Measurements from ENCODE around the gene EBF3. TPM values are rescaled to one million over a fixed set of nuclear protein-coding genes. Genes with fewer than 3 reads are reported as not detected.

EBF3 gene
- total and polyA plus RNA-seq, 2 experiments from 2014 or later: 0.27 to 0.49 TPM

GRCh38 chr10:129897871-129898626 is 66.0 kb downstream of the EBF3 start:
- TF ChIP-seq ZNF114 (CRISPR knock-in tag; IDR thresholded peaks at IDR 0.05) (no peak), ETS1 (IDR thresholded peaks at IDR 0.05) (no peak), JUNB (IDR thresholded peaks at IDR 0.05; ENCODE audit: unreplicated experiment) (no peak), EZH2phosphoT487 (IDR thresholded peaks at IDR 0.05; ENCODE audit: unreplicated experiment) (no peak)
- TF ChIP-seq, protein P1, sequence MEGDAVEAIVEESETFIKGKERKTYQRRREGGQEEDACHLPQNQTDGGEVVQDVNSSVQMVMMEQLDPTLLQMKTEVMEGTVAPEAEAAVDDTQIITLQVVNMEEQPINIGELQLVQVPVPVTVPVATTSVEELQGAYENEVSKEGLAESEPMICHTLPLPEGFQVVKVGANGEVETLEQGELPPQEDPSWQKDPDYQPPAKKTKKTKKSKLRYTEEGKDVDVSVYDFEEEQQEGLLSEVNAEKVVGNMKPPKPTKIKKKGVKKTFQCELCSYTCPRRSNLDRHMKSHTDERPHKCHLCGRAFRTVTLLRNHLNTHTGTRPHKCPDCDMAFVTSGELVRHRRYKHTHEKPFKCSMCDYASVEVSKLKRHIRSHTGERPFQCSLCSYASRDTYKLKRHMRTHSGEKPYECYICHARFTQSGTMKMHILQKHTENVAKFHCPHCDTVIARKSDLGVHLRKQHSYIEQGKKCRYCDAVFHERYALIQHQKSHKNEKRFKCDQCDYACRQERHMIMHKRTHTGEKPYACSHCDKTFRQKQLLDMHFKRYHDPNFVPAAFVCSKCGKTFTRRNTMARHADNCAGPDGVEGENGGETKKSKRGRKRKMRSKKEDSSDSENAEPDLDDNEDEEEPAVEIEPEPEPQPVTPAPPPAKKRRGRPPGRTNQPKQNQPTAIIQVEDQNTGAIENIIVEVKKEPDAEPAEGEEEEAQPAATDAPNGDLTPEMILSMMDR (conservative IDR thresholded peaks at IDR 0.05; ENCODE audit: low read depth in 2 of 2): no peak
- no peak overlapping the region for H2AFZ ChIP-seq
- no peaks in the 10 kb centered on the region for H3K36me3 ChIP-seq (ENCODE audit: insufficient read depth)
- peaks cover 75% of the 10 kb centered on the region for H3K4me1 Mint-ChIP-seq
- H3K9me3 Mint-ChIP-seq: no peaks in the 10 kb centered on the region
- peaks cover 39% of the 10 kb centered on the region for H3K27me3 Mint-ChIP-seq (ENCODE audit: insufficient read depth, low read depth, poor library complexity)
- no peaks in the 10 kb centered on the region for H3K79me2 ChIP-seq (replicated peaks; ENCODE audit: insufficient read depth)
- H3K4me2 ChIP-seq: peak overlapping the region; percentile 68
- H3F3A ChIP-seq (replicated peaks; ENCODE audit: low read depth): peaks cover 4% of the 10 kb centered on the region; the same call in 1 of the 2 replicates
- H3K4me1 ChIP-seq (ENCODE audit: insufficient read depth): peaks cover 40% of the 10 kb centered on the region
- 0 out of 2 replicates have a peak, but pooled peaks cover 6% of the 10 kb centered on the region for H3K27me3 ChIP-seq (ENCODE audit: insufficient read depth)
- ATAC-seq: no peak
- H3K27ac ChIP-seq (ENCODE audit: low read depth): no peak overlapping the region
- no peaks in the 10 kb centered on the region; the same call in 1 of the 2 replicates for H4K20me1 ChIP-seq (replicated peaks; ENCODE audit: insufficient read depth)
- no peak for DNase-seq (ENCODE audit: low spot score)
- H3K9me2 ChIP-seq (ENCODE audit: insufficient read depth): peaks cover 12% of the 10 kb centered on the region; the same call in 1 of the 2 replicates
- H3K4me3 Mint-ChIP-seq: peak overlapping the region; percentile 37
- no peaks in the 10 kb centered on the region for H3K36me3 Mint-ChIP-seq (ENCODE audit: low read depth)
- H3K4me3 ChIP-seq: no peak overlapping the region; the same call in 1 of the 2 replicates
- no peak overlapping the region for H3K27ac Mint-ChIP-seq

GRCh38 chr10:129896860-129897200 is 67.2 kb downstream of the EBF3 start:
- Histone ChIP-seq H3K9me2 (ENCODE audit: insufficient read depth) (peaks cover 7% of the 10 kb centered on the region; the same call in 1 of the 2 replicates), H3K4me1 (ENCODE audit: insufficient read depth) (peaks cover 34% of the 10 kb centered on the region), H3K36me3 (ENCODE audit: insufficient read depth) (no peaks in the 10 kb centered on the region), H2AFZ (peak overlapping the region; percentile 28; the same call in 1 of the 2 replicates), H3K27me3 (ENCODE audit: insufficient read depth) (no peaks in the 10 kb centered on the region), H3K27ac (ENCODE audit: low read depth) (no peak overlapping the region), H3K4me2 (no peak overlapping the region), H3K4me3 (no peak overlapping the region), H3F3A (replicated peaks; ENCODE audit: low read depth) (peaks cover 7% of the 10 kb centered on the region; the same call in 1 of the 2 replicates), H4K20me1 (replicated peaks; ENCODE audit: insufficient read depth) (no peaks in the 10 kb centered on the region; the same call in 1 of the 2 replicates), H3K79me2 (replicated peaks; ENCODE audit: insufficient read depth) (no peaks in the 10 kb centered on the region)
- peaks cover 72% of the 10 kb centered on the region for H3K4me1 Mint-ChIP-seq
- H3K27ac Mint-ChIP-seq: no peak overlapping the region
- TF ChIP-seq EZH2 (IDR thresholded peaks at IDR 0.05; ENCODE audit: low read depth, unreplicated experiment): no peak
- no peak for TF ChIP-seq ZNF114 (CRISPR knock-in tag; IDR thresholded peaks at IDR 0.05)
- TF ChIP-seq ETS1 (IDR thresholded peaks at IDR 0.05): no peak
- no peak for TF ChIP-seq JUNB (IDR thresholded peaks at IDR 0.05; ENCODE audit: unreplicated experiment)
- no peak for TF ChIP-seq CREB1 (CRISPR knock-in tag; IDR thresholded peaks at IDR 0.05; ENCODE audit: low read depth)
- no peak for TF ChIP-seq STAT1 (IDR thresholded peaks at IDR 0.05; ENCODE audit: unreplicated experiment)
- TF ChIP-seq, protein P2, sequence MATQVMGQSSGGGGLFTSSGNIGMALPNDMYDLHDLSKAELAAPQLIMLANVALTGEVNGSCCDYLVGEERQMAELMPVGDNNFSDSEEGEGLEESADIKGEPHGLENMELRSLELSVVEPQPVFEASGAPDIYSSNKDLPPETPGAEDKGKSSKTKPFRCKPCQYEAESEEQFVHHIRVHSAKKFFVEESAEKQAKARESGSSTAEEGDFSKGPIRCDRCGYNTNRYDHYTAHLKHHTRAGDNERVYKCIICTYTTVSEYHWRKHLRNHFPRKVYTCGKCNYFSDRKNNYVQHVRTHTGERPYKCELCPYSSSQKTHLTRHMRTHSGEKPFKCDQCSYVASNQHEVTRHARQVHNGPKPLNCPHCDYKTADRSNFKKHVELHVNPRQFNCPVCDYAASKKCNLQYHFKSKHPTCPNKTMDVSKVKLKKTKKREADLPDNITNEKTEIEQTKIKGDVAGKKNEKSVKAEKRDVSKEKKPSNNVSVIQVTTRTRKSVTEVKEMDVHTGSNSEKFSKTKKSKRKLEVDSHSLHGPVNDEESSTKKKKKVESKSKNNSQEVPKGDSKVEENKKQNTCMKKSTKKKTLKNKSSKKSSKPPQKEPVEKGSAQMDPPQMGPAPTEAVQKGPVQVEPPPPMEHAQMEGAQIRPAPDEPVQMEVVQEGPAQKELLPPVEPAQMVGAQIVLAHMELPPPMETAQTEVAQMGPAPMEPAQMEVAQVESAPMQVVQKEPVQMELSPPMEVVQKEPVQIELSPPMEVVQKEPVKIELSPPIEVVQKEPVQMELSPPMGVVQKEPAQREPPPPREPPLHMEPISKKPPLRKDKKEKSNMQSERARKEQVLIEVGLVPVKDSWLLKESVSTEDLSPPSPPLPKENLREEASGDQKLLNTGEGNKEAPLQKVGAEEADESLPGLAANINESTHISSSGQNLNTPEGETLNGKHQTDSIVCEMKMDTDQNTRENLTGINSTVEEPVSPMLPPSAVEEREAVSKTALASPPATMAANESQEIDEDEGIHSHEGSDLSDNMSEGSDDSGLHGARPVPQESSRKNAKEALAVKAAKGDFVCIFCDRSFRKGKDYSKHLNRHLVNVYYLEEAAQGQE (IDR thresholded peaks at IDR 0.05; ENCODE audit: unreplicated experiment): no peak
- TF ChIP-seq NANOG (IDR thresholded peaks at IDR 0.05; ENCODE audit: borderline replicate concordance): no peak
- no peak for TF ChIP-seq POLR2AphosphoS5 (IDR thresholded peaks at IDR 0.05; ENCODE audit: low read depth)
- no peak for TF ChIP-seq ZNF331 (CRISPR knock-in tag; IDR thresholded peaks at IDR 0.05; ENCODE audit: low read depth)
- H3K36me3 Mint-ChIP-seq (ENCODE audit: low read depth): no peaks in the 10 kb centered on the region
- ATAC-seq: no peak
- no peaks in the 10 kb centered on the region for H3K9me3 Mint-ChIP-seq
- no peak for DNase-seq (ENCODE audit: low spot score)
- H3K4me3 Mint-ChIP-seq: peak overlapping the region; percentile 23; the same call in 1 of the 3 replicates
- peaks cover 40% of the 10 kb centered on the region for H3K27me3 Mint-ChIP-seq (ENCODE audit: insufficient read depth, low read depth, poor library complexity)
